GM19239 (cell line): ENCODE results near the gene DHRS7B.
"Not testable (repeated sequence)": the region's sequence is repeated elsewhere in the genome, so short reads cannot be mapped to it uniquely, and the experiment has no call there.

ENCODE experiments used
- DNase-seq: peaks from one replicate; pipeline ENCODE4 v3.0.0; 2011; ENCODE audit warnings: low spot score; ENCODE audit not compliant: insufficient read length
- FAIRE-seq: peaks from 2 replicates; lab custom pipeline; 2011; peaks lifted over from hg19 to GRCh38; lab: Jason Lieb, UNC

Gene DHRS7B

DNA sequence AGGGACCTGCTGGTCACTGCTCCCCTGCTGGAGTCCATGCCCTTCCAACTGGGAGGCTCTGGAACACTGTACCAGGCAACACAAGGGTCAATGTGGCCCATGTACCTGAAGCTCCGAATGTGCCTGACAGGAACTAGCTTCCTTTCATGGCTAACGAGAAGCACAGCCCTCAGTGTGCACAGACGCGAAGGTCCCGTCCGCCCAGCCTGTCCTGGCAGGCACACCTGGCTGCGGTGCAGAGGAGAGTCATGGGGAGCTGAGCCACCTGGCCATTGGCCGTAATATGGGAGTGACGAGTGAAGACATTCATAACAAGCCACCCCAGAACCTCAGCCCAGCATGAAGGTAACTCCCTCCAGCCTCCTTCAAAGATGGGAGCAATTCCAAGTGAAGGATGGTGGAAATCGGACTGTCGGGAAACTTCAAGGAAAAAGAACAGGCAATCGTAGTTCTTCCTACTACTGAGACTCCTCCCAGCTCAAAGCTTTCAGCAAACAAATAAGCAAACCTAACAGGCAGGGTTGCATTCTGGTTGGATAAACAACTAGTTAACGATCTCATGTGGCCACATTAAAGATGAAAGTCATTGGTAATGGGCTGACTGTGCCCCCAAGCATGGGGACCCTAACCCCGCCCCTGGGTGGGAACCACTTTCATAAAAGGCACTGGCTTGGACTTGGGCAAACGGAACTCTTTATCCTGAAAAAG, 74.0 kb downstream of the DHRS7B start:
- no peak for FAIRE-seq
- no peak for DNase-seq

DNA sequence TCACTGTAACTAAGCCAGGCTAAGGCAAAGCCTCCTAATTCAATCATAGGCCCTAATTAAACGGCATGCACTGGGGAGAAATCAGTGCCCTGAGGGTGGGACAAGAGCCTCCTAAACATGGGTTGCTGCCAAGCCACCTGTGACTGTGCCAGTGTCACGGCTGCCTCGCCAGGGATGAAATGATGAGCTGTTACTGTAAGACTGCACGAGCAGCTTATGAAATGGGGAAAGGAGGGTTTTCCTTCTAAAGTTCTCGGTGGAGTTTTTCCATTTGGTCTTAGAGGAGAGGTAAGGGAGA, 74.5 kb downstream of the DHRS7B start:
- no peak for DNase-seq

DNA sequence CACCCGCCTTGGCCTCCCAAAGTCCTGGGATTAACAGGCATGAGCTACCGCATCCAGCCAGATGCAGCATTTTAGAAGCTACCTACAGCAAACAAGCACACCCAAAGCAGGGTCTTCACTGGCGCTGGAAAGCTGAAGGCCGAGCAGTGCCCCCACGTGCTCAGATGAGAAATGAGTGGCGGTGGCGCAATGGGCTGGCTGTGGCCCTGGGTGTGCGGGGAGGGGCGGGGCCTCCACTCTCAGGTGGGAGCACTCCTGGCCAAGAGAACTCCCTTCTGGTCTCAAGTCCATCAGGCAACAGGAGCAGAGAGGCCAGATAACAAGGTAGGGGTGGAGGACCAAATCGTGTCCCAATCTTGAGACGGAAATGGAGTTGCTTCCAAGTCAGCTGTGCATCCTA, 75.1 kb downstream of the DHRS7B start:
- FAIRE-seq (no peak), DNase-seq (no peak)

More for the DNA sequence above, 74.5 kb downstream of the DHRS7B start:
- no peak for FAIRE-seq

DNA sequence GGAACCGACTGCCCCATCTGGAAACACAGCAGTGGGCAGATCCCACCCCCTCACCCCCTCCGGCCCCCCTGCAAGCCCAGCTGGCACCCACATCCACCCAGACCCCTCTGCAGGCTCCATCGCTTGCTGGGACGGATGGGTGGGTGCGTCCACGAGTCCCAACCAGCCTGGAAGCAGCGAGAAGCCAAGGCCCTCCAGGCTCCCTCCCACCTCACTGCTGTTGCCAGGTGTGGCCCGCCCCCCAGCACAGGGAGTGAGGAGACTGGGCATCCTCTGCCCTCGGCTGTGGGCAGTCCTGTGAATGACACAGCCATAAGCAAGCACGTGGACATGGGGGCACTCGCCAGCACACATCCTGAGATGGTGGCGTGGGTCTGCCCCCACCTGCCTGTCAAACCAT, 75.7 kb downstream of the DHRS7B start:
- no peak for FAIRE-seq
- DNase-seq, result no peak

DNA sequence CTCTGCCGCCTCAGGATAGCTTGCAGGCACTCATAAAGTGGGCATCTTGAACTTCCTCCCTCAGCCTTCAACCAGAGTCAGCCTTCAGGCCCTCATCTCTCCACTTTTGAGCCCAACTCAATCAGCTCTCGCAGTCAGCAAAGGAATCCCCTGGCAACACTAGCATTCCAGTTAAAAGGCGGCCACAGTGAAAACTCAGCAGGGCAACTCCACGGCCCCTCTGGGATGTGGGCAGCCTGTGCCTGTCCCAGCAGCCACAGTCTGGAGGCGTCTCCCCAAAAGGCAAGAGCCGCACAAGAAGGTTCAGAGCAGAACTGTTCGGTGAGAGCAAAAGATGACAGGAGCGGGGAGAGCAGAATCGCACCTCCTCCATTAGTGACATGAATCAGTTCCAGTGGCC, 78.2 kb downstream of the DHRS7B start:
- DNase-seq, result no peak
- FAIRE-seq, result no peak

DNA sequence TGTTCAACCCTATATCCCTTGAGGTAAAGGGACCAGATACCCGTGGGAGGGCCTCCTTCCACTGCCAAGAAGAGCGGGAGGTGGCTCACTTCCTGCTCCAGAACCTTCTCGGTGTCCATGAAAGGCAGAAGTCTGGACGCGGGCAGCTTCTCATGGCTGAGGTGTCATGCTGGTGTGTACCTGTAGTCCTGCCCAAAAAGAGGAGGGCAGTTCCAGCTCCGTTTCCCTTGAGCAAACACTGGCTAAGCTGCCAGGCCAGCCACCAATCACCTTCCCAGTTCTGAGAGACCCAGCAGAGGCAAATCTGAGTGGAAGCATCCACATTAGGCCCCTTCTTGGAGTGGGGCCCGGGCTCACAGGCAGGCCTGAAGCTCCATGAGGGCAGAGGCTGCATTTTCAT, 81.6 kb downstream of the DHRS7B start:
- no peak for FAIRE-seq
- DNase-seq, result no peak

DNA sequence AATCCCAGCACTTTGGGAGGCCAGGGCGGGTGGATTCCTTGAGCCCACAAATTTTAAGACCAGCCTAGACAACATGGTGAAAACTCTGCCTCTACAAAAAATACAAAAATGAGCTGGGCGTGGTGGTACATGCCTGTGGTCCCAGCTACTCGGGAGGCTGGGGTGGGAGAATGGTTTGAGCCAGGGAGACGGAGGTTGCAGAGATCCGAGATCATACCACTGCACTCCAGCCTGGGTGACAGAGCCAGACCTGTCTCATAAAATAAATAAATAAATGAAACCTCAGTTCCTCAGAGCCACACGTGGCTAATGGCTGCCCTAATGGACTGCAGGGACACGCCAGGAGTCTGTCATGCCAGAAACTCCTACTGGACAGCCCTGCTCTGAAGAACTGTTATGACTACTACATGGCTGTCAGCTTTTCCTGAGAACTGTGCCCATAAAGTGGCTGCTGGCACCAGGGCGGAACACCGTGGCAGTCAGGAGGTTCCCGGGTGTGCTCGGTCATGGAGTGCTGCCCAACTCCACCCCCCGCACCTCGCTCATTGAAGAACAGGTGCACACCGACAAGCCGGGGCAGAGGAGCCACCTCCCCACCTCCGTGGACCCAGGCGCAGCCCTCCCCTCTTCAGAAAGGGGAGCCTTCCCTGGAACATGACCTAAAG, 82.9 kb downstream of the DHRS7B start:
- FAIRE-seq (no peak), DNase-seq (no peak)

DNA sequence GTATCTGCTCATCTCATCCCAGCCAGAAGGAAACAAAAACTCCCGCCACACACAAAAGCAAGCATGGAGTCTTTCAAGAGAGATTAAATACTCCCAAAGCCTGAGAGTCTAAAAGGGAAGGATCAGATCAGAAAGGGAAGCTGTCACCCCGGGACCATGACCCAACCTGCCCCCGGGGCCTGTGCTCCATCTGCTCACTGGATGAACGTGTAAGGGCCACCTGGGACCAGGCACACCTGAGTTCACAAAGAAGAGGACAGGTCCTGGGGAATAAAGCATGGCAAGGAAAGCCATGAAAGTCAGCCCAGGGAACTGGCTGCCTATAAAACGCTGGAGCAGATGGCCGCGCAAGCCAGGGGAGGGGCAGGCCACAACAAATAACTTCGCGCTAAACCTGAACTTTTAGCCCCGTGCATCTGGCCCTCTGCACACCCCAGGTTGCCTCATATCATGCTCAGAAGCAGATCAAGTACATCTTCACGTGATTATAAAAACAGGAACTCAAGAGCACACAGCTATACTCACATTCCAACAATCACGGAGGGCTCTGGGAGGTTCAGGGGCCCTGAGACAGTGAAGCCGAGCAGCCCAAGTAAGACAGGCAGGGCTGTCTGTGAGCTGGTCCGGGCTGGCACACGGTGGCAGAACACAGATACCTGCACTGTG, 83.8 kb downstream of the DHRS7B start:
- FAIRE-seq (no peak), DNase-seq (no peak)

DNA sequence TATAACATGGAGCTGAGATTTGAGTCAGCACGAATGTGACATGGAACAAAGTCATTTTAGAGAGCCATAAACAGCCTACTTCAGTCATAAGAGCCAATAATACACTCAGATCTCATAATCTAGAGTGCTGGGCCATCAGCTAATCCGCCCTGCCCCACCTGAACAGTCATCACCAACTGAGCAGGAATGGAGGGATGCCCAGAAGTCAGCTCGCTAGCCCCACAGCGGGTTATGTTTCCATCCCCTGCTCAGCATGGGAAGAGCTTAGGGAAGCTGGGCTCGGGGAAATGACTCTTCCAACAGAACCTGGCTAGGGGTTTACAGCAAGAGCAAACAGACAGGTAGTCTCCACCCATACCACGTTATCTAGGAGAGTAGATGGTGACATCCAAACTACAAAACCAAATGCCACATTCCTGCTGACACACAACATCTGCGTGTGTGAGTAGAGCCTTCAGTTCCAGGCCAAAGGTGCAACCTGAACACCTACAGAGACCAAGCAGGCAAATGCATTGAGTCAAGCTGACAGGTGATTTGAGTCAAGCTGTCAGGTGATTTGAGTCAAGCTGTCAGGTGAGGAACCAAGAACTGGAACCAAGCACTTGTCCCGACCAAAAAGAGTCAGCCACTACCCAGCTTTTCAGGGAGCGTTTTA, 85.2 kb downstream of the DHRS7B start:
- FAIRE-seq (no peak), DNase-seq (no peak)

DNA sequence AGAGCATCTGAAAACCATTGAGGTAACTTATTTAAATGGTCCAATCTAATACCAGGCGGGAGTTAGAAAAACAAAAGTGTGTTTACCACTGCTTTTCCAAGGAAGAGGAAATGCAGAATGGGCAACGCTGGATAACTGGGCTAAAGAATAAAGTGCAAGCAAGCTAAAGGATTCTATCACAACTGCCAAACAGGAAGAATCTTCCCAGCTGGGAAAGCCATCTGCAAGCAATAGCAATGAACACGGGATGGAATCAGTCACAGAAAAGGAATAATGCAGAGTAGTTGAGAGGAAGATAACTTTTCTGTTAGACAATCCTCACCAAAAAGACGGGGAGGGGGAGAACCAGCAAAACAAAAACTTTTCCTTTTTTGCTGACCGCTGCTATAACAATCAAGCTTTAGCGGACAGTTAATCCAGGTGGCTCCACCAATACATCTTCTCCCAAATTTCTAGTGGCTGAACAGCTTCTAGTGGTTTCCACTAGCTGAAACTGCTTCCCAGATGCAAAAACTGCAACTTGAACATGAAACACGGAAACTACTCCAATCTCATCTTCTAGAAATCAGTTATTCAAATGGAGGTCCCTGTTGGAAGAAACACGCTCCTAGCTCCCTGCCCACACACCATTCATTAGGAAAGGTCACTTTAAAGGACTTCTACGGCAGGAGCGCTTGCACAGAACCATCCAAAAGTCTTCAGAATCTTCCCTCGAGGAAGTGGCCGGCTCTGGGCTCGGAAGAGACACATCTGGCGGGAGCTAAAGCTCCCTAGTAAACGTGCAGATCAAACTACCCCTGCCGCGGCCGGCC, 86.3 kb downstream of the DHRS7B start:
- DNase-seq (no peak), FAIRE-seq (peak; percentile 59)

DNA sequence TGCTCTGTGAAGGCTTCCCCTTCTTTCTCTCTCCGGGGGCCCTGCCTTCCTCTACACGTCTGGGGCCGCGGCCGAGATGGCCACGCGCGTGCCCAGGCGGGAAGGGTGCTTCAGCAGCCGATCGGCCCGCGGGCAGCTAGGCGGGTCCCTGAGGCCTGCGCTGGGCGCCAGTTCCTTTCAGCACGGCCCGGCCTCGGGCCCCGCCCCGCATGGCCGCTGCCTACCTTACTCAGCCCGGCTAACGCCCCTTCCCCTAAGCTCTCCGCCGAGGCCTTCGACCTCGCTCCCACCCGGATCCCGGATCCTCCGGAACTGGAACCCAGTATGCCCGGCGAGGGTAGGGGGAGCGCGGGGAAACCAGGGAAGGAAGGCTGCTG, 86.9 kb downstream of the DHRS7B start:
- DNase-seq, result peak; percentile 22
- FAIRE-seq, result no peak

DNA sequence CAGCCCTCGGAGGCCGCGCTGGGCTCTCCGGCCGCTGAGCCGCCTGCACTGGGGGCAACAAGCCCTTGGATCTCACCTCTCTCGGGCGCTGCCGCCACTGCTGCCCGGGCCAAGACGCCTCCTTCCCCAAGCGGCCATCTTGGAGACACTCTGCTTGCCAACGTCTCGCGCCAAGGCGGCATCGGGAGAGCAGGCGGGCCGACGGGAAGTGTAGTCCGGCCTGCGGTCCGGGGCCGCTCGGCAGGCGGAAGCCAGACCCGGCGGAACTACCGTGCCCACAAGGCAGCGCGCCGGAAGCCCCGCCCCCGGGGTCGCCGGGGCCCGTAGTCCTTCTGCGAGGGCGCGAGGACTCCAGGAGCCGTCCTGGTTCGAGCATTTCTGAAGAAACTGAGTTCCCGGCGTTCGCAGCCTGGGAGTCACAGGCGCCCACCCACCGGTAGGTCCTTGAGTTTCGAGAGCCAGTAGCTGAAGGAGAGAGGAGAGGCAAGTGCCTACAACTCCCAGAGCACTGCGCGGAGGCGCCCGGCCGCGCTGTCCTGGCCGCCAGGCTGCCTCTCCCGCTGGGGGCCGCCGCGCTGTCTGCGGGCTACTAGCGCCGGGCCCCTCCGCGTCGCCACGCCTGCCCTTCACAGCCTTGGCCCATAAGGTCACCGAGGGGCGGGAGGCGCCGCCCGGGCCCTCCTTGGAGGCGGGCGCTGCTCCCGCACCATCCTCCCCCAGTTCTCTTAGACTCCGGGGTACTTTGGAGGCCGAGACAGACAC, 87.4 kb downstream of the DHRS7B start, which contains the start of gene TMEM11:
TMEM11 (minus strand) TSS at position 147 of the 762 bp plus-strand sequence; CDS start at position 138, 9 bp downstream.
- DNase-seq, result peak; percentile 98
- peak; percentile 93 for FAIRE-seq

DNA sequence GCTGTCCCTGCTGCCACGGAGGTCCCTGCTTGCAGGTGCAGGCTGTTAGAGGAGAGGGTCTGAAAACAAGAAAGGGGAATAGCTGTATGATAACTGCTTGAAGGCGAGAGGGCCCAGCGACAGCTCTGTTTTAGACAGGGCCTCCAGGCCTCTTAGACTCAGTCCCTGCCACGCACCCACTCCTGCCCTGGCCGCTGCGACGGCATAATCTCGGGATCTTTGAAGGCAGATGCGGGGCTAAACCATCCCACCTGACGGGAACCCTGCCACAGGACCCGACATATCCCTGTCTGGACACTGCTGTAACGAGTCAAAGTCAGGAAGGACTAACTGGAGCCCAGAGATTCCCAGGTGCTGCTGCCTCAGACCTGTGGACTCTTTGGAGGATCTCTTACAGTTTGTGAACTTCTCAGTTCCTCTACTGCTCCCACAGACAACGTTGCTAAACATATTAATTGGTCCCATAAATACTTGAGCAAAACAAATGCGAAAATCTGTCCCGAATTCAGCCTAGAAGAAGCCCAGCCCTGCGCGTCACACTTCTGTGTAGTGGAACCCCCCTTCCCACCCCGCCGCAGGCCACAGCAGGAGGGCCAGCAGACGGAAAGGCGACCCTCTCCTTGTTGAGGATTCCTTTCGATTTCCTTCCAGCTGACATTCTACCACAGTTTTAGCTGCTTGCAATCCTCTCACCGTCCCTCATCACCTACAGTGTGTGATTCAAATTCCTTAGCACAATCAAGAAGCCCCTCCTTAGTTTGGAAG, 88.2 kb downstream of the DHRS7B start:
- FAIRE-seq, result no peak
- no peak for DNase-seq

DNA sequence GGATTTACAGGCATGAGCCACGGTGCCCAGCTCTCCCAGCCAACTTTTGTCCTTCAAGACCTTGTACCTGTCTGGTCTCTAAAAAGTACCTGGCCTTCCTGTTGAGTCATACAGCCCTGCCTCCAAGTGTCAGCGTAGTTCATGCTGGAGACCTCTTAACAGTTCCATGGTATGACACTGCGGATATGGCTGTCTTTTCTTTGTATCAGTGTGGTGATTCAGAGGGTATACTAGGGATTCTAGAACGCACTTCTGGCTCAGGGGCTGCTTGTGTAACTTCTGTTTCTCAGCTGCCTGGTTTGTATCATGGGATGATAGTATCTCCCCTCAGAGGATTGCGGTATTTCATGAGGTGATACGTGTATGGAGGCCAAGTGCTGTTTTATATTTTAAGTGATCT, 89.2 kb downstream of the DHRS7B start:
- FAIRE-seq, result no peak
- no peak for DNase-seq

DNA sequence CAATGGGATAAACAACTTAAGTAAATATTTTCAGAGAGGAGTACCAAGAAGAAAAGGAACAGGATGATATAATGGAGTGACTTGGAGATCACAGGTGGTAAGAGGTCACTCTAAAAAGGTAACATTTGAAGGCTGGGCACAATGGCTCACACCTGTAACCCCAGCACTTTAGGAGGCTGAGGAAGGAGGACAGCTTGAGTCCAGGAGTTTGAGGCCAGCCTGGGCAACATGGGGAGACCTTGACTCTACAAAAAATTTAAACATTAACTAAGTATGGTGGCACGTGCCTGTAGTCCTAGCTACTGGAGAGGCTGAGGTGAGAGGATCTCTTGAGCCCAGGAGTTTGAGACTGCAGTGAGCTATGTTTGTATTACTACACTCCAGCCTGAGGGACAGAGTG, 90.6 kb downstream of the DHRS7B start:
- DNase-seq, result no peak
- FAIRE-seq, result no peak

DNA sequence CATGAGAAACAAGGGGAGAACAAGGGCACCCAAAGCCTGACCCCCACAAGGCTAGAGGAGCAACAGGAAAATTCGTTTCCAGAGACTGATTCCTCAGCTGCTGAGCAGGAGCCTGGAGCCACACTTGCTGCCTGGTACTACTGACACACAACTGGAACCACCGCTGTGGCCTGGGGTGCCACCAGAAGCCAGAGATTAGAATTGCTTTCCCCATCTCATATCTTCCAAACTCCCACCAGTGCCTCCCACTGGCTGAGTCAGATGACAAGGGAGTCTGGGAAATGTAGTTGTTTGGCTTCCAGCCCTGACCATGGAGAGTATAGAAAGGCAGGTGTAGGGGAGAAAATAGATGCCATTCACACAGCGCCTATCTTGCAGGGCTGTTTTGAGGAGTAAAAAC, 91.3 kb downstream of the DHRS7B start:
- FAIRE-seq (no peak), DNase-seq (no peak)

DNA sequence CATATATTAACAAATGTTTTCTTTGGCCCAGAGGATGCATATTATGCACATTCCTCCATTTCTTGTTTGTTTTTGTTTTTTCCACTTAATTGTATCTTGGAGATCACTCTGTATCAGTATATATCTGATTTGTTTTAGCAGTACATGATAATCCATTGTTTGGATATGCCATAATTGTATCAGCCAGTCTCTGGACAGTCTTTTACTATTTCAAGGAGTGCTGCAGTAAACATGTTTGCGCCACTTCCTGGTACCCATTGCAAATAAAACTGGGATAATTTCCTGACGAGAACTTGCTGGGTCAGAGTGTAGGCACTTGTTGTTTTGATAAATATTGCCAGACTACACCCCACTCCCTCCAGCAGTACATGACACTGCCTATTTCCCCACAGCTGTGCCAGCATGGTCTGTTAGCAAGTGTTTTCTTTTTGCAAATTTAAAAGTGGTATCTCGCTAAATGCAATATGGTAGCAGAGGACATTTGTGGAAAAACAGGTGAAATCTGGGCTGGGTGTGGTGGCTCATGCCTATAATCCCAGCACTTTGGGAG, 92.1 kb downstream of the DHRS7B start:
- FAIRE-seq (no peak), DNase-seq (no peak)

DNA sequence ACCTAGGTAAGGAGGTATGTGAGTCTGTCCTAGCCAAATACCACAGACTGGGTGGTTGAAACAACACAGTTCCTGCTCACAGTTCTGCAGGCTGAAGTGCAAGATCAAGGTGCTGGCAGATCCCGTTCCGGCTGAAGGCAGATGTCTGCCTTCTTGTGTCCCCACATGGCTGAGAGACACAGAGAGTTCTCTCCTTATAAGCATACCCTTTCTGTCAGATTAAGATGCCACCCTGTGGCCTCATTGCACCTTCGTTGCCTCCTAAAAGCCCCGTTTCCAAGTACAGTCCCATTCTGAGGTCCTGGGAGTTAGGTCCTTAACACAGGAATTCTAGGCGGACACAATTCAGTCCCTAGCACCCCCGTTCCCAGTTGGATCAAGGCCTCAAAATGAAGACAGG, 96.3 kb downstream of the DHRS7B start:
- FAIRE-seq, result no peak
- no peak for DNase-seq

DNA sequence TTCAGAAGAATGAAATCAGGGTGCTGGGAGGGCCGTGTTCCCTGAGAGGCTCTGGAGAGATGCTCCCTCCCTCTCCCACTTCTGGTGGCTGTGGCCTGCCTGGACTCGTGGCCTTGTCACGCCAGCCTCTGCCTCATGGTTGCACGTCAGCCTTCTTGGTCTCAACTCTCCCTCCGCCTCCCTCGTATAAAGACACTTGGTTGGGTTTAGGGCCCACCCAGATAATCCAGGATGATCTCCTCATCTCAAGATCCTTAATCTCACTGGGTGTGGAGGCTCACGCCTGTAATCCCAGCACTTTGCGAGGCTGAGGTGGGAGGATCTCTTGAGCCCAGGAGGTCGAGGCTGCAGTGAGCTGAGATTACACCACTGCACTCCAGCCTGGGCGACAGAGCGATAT, 100.5 kb downstream of the DHRS7B start:
- not testable (repeated sequence) for FAIRE-seq, DNase-seq
